Fibroblast of skin of left quadriceps (primary cell): ENCODE data around the gene KCNK16.
A peak's percentile ranks its signal among the peaks of the same experiment; 100 is the strongest.
"Not testable (repeated sequence)": the region's sequence is repeated elsewhere in the genome, so short reads cannot be mapped to it uniquely, and the experiment has no call there.

ENCODE experiments used
- DNase-seq, 2 experiments: peaks; one replicate each; pipeline ENCODE4 v3.0.0-alpha.2; 2013; ENCODE audit warnings: low read depth in 2 of 2

KCNK16 gene

GRCh38 chr6:39309942-39310531 lies 12.5 kb downstream of the KCNK16 start:
- DNase-seq, result peak; percentile 29 to 33

DNA sequence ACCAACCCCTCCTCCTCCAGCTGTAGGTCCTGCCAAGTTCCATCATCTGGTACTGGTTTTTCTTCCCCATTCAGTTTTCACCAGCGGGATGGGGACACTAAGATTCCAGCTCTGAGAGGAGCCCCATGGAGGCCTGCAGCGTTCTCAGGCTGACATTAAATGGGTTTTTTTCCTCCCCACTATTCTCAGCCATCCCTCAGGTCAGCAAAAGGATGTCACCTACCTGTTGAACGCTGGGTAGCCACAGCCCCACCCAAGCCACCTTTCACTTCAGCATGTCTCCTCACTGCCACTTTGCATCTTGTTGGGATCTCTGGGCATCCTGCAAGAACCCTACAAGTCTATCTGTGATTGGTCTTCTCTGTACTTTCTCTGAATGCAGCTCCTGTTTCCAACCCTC lies 15.0 kb downstream of the KCNK16 start:
- DNase-seq, result no peak

DNA sequence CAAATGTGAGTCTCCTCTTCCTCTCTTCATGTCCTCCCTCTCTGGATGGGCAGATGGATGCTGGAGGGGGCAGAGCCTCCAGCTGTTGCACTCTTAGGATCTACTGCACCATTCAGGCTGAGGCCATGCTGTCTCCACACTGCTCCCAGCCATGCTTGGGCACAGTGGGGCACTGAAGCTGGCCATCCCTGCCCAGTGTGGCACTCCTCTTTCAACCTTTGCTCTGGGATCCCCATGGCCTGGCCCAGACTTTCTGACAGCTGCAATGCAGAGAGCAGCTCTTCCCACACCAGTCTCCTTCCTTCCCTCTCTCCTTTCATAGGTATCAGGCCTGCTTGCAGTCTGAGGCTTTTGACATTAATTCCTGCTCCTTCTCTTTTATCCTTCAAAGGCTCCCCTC lies 17.6 kb downstream of the KCNK16 start:
- no peak for DNase-seq

- DNase-seq, result no peak
These were observed 18.9 kb downstream of the KCNK16 start for GRCh38 chr6:39303425-39304153.

DNA sequence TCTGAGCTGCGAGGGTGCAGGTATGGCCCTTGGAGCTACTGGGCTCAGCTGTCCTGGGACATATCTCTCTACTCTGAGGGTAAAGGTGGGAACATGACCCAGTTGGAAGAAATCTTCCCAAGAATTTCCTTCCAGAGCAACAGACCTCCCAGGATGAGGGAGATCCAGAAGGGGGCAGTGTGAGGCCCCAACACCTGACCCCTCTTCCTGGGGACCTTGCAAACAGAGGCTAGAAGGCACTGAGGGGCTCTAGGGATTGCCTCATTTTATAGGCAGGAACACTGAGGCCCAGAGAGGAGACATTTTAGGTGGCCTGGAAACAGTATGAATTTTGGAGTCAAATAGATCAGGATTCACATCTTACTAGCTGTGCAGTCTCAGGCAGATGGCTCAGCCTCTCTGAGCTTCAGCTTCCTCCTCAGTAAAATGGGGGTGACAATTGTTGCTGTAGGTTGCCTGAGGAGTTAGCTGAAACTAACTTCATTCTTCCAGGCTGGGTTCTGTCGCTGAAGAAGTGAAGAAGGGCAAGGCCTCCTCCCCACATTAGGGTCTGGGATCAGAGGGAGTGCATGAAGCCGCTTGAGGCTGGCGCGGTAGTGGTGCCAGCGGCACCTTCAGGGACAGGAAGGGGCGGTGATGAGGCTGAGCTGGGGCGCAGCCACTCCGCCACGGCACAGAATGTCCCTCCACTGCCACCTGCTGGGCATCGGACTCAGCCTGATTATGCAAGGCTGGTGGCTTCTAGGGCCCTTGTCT lies 19.7 kb downstream of the KCNK16 start:
- DNase-seq, result peak; percentile 17 to 20

GRCh38 chr6:39302011-39302410 lies 20.5 kb downstream of the KCNK16 start:
- DNase-seq, result no peak

DNA sequence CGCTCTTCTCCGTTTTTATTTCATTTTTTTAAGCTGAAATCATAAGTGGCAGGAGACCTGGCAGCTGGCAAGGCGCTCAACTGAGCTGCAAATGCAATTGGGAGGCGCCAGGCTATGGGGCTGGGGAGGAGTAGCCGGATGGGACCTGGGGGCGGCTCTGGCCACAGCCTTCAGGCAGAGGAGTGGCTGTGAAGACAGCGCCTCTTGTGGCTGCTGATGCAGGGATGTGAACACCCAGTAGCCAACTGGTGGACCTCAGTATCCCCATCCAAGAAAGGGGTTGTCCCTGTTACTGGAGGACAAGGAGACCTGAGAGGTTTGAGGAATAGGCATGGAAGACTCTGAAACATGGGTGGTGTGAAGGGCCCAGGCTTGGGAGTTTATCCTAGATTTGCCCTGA lies 20.9 kb downstream of the KCNK16 start:
- DNase-seq, result no peak

DNA sequence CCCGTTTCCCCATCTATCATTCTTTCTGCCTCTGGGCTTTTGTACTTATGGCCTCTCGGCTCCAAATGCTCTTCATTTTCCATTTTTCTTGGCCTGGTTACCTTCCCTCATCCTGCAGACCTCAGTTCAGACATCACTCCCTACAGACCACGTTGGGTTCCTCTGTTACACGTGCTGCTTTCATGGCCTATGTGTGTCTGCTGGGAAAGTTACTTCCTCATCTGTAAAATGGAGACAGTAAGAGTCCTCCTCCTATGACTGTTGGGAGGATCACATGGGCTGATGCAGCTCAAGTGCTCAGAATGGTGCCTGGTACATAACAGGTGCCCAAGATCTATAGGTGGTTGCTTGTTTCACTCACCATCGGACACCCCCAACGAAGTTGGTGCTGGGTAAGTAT lies 21.8 kb downstream of the KCNK16 start:
- DNase-seq, result no peak

DNA sequence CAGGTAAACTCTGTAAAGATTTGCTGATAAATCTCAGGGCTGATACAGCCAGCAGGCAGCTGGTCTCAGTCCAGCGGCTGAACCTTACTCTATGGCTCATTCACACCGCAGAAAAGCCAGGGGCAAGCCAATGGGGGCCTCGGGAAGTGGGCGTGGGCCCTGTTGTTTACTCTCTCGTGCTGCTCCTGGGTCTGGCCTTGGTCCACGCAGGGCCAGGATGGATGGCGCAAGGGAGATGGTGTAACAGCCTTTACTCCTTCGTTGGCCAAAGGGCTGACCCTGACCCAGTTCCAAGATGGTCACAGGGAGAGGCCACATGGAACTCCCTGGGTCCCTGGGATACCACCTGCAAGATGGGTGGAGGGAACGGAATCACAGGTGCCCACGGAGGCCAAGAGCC lies 24.4 kb downstream of the KCNK16 start:
- no peak for DNase-seq

DNA sequence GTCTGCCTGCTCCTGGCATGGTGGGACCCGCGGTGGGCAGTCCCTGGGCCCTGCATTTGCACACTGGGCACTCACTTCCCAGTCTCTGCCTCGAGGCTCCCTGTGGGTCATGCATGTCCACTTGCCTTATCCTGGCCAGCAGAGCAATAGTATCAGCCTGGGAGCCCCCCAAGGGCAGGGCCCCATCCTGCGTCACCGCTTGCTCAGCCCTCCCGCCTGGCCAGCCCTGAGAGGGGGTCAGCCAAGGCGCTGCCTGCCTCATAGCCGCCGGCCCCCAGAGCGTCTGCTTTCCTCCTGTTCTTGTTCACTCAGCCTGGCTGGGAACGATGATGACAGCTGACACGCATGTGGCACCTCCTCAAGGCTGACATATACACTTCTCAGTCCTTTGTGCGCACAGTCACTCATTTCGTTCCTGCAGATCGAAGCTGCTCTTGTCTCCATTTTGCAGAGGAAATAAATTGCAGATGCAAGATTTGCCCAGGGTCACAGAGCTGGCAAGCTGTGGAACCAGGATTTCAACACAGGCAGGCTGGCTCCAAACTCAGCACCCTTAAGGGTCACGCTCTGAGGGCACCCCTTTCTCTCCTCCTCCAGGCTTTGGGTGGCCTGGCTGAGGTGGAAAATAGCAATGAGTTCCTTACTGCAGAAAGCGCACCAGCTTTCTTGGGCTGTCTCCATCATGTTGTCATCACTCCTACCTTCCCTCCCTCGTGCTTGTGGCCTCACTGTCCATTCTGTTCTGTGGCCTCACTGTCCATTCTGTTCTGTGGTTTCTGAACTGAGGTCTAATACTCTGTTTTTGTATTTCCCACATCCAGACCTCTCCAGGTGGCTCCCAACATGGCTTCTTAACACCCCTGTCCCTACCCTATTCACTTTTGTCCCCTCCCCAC lies 25.5 kb downstream of the KCNK16 start:
- no peak for DNase-seq

DNA sequence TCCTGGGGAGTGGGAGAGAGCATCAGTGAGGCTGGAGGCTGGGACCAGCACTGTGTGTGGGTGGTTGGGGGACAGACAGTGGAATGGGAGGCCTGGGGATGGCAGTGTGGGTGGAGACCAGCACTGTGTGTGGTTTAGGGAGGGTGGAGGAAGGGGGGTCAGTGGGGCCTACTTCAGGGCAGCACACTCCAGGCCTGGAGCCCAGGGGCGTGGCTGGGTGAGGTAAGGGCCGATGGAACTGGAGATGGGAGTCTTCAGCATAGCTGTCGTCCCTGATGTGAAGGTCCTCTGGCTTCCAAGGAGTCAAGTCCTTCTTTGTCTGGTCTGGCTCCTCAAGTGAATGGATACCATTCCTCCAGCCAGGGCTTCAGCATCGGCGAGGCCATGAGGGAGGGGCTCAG lies 26.9 kb downstream of the KCNK16 start:
- DNase-seq, result no peak

DNA sequence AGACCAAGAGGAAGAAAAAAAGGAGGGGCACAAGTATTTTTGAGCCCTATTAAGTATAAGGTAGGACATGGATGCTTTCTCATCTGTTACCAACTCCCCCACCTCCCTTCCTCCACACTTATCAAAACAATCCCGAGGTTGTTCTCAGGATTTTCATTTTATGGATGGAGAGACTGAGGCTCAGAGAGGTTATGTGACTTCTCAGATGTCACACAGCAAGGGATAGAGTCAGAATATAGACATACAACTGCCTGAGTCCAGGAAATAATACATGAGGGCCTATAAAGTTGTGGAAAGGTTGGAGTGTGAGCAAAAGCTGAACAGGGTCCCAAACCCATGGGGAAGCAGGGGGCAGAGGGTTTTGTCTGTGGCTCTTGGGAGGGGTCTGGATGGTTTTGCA lies 27.6 kb downstream of the KCNK16 start:
- DNase-seq, result no peak

GRCh38 chr6:39294133-39294532 lies 28.4 kb downstream of the KCNK16 start:
- DNase-seq, result no peak

DNA sequence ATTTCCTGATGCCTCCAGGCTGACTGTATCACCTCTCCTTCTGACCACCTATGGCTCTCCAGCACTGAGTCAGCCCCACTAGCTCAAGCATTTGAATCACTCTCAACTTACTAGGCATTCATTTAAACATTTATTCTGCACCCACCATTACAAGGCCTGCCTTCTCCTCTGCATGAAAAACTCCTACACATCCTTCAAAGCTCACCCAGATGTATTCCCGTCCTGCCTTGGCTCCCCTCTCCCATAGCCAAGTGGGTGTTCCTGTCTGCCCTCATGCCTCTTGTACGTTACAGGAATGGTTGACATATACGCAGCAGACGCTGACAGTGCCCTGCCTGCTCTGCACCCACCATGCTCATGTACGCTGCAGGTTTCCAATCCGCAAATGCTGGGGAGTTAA lies 29.9 kb downstream of the KCNK16 start:
- DNase-seq, result no peak

DNA sequence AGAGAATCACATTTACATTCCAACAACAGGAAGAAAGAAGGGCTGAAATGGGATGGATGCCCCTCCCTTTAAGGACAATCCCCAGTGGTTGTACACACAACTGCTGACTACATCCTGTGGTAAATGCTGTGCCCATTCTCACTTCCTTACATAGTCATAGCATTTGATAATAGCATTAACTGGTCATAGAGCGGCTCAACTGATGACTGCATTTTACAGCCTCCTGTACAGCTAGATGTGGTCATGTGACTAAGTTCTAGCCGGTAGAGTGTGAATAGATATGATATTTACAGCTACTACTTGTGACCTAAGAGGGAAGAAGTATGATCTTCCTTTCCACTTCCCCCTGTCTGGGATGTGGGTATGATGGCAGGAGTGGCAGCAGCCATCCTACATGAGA lies 33.0 kb downstream of the KCNK16 start:
- DNase-seq, result no peak

DNA sequence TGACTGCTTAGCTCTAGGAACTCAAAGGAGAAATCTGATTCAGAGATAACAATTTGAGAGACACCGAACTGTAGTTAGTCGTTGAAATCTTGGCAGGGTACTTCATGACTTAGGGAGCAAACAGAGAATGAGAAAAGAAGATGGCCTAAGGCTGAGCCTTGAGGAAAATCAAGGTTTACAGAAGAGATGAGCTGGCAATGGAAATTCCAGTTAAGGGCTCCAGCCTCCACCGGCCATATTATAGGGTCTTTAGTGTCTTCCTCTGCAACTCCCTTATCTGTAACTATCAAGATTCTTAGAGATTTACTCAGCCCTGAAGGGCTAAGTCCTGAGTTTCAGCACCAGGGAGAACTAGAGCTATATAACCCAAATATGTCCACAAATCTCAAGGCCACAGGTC lies 34.9 kb downstream of the KCNK16 start:
- no peak for DNase-seq

GRCh38 chr6:39286596-39286995 lies 35.9 kb downstream of the KCNK16 start:
- DNase-seq, result not testable (repeated sequence)

- DNase-seq, result no peak
These were observed 39.7 kb downstream of the KCNK16 start for GRCh38 chr6:39282774-39283173.

DNA sequence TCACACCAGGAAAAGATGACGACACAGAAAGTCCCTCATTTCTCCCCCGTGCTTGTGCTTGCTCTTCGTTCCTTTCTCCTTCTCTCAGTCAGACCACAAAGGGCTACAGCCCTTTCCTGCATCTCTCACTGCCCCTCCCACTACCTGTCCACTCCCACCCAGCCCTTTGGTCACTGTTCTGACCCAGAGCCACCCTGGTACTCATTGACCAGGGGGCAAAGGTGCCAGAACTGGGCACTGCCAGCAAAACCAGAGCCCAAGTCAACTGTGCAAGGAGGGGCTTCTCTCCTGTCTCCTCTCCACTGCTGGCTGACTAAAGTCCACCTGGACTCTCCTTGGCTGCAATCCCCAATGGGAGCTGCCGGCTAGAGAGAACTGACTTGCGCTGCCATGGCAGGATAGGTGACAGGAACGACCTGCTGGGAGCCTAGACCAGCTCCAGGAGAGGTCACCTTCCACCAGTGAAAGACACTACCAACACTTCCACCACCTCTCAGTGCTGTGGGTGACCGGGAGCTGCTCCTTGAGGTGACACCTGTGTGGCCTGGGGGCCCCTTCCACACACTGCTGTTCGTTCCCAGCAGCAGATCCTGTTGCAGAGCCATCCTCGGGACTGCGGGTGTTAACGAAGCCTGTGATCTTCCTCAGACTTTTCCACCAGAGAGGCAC lies 41.1 kb downstream of the KCNK16 start:
- no peak for DNase-seq

- no peak for DNase-seq
These were observed 42.2 kb downstream of the KCNK16 start for GRCh38 chr6:39280247-39280731.

GRCh38 chr6:39279539-39279938 lies 43.0 kb downstream of the KCNK16 start:
- no peak for DNase-seq
